A204.1 (cell line): ENCODE measurements around the gene MRPS5.
"Not testable (repeated sequence)": the region's sequence is repeated elsewhere in the genome, so short reads cannot be mapped to it uniquely, and the experiment has no call there.

Experiments used
- FAIRE-seq: peaks from 2 replicates; lab custom pipeline; 2012; peaks lifted over from hg19 to GRCh38; lab: Jason Lieb, UNC

The MRPS5 gene

DNA sequence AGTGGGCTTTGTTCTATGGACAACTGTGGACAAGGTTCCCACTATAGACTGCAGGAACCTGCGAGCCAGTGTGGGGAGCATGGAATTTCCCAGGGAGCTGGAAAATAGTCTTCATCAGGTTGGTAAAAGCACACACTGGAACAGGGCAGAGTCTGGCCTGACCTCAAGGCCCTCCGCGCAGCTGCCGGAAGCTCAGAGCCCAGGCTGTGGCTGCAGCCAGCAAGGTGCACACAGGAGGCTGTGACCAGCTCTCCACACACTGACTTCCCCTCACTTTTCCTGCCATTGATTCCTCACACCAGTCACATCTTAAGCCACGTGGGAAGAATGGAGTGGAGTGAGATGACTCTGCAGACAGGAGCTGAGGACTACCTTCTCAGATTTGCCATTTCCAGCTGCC lies 77.0 kb downstream of the MRPS5 start:
- no peak for FAIRE-seq

DNA sequence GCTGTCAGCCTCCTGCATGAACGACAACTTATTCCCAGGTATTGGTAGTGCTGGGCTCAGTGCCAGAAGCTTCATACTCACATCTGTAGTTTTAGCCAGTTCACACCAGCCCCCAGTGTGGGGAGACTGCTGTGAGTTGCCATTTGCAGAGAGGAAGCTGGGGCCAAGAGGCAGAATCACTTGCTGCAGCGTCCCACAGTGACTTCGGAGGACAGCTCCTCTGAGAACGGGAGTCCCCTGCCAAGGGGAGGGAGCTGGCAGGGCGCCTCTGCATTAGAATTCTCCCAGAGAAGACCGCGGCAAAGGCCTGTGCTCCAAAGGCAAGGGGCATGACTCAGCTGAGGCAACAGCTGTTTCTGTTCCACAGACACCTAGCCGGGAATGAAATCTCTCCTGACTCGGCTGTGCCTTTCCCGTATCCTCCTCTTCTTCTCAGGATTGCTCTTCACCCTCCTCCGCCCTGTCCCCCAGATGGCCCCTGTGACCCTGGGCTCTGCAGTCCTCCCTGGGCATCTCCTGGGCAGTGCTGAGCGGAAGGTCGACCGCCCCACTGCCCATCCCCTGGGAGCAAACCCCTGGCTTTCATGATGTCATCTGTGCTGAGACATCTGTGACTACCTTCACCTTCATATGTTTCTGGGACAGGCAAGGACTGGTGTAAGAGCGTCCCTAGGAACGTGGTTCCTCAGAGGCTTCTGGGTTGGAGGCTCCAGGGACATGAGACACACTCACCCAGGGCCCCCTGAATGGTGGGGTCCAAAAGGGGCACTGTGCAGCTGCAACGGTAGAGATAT lies 78.1 kb downstream of the MRPS5 start:
- no peak for FAIRE-seq

DNA sequence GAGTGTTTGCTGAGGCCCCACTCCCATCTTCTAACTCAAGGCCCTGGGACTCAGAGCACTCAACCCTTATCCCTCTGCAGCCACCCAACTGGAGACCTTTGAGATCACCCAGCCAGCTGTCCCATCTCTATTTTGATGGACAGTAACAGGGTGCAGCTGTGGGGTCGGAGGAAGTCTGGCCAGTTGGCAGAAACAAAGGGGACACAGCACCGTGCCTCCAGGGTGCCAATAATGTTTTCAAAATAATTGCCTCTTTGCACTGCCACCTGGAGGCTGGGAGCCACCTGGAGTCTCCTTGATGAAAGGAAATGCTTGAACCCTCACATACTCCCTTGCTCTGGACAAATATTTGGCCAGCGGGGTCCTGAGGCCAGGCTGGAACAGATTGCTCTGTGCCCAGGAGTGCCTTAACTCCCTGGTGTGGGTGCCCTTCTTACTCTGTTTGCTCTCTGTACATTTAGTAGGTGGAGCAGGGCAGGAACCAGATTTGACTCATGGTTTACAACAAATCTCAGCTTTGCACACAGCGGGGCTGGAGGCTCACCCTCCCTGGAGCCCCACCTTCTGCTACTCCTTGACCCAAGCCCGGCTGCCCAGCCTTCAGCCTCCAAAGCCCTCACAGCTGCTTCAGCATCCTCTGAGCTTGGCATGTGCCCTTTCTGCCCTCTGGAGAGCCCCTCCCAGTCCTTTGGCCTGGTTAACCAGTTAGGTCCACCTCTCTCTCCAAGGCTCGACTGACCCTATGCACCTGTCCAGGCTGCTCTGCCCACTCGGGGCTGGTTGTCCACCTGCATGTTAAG lies 78.9 kb downstream of the MRPS5 start:
- no peak for FAIRE-seq

DNA sequence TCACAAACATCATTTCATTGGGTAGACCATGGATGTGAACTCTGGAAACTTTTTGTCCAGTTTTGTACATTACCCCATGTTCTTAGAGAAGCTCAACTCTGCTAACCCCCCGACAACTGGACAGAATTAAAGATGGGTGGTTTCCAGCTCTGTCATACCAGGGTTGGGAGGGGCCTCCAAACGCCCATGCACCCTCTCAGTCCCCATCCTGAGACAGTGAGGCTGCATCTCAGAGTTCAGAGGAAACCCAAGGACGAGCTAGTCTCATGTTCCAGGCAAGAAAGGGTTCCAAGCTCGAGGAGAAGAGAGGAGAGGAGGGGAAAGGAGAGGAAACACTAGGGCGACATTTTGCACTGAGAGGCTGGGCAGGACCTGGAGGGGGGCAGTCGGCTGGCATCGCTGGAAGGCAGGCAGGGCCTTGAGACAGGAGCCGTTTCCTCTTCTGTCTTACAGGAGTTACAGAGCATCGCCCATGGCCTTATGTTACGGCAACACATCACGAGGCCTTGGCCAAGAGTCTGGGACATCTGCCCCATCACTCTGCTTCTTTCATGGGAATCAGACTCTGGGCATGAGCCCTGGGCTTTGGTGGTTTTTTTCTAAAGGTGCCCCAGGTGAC lies 79.7 kb downstream of the MRPS5 start:
- FAIRE-seq = no peak

DNA sequence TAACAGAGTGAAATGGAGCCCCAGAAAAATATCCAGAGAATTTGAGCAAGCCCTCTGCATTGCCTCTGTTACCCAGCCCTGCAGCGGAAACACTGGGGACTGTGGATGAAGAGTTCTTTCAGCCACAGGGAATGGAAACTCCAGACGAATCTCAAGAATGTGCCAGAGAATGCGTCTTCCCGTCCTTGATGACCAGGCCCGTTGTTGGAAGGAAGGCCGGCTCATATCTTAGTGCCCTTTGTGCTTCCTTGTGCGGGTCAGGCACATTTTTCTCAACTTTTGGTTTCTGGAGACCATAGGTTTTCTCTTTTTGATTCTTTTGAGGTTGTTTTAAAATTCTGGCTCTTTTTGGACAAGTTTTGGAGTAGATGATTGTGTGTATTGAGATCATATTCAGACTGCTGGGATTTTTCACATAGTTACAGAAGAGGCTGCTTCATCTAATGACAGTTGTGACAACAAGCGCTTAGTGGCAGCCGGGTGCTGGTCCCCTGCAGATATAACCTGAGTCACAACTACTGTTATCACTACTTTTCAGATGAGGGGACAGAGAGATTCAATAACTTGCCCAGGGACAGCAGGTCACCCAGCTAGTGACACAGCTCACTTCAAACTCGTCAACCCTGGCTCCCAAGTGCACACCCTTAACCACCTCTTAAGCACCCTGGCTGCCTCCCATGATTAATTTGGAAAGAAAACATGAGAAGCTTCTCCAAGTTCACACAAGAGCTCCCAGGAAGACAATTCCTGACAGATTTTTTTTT lies 80.4 kb downstream of the MRPS5 start:
- FAIRE-seq = no peak

DNA sequence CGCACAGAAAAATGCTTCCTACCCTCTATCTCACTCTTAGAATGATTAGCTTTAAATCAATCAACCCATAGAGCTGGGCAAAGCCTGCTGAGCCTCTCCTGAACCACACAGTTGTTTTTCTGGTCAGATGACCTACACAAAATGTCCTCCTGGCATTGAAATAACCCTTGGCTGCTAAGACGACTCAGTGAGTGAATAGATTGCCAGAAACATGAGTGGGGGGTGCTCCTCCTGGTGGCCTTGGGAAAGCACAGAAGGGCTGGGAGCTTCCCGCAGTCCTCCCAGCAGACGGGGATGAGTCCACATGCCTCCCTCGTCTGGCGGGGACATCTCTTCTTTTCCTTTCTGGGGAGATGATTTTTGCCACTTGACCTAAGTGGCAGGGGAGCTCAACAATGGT lies 81.2 kb downstream of the MRPS5 start:
- FAIRE-seq = no peak

DNA sequence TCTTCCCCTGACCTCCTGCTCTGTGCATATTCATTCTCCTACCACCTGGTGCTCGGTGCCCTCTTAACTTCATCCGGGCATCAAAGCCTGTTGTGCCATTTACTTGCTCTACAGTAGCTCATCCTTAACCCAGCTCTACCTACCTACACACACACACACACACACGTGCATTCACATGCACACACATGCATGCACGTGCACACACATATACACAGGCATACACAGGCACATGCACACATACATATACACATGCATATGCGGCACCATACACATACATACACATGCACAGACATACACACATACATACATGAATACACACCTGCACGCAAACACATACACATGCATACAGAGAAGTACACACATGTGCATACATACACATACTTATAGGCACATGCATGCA lies 81.6 kb downstream of the MRPS5 start:
- FAIRE-seq = no peak

DNA sequence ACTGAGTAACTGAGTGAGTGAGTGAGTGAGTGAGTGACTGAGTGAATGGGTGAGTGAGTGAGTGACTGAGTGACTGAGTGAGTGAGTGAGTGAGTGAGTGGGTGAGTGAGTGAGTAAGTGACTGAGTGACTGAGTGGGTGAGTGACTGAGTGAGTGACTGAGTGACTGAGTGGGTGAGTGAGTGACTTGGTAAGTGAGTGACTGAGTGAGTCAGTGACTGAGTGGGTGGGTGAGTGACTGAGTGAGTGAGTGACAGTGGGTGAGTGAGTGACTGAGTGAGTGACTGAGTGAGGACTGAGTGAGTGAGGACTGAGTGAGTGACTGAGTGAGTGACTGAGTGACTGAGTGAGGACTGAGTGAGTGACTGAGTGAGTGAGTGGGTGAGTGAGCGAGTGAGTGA lies 82.2 kb downstream of the MRPS5 start:
- no peak for FAIRE-seq

DNA sequence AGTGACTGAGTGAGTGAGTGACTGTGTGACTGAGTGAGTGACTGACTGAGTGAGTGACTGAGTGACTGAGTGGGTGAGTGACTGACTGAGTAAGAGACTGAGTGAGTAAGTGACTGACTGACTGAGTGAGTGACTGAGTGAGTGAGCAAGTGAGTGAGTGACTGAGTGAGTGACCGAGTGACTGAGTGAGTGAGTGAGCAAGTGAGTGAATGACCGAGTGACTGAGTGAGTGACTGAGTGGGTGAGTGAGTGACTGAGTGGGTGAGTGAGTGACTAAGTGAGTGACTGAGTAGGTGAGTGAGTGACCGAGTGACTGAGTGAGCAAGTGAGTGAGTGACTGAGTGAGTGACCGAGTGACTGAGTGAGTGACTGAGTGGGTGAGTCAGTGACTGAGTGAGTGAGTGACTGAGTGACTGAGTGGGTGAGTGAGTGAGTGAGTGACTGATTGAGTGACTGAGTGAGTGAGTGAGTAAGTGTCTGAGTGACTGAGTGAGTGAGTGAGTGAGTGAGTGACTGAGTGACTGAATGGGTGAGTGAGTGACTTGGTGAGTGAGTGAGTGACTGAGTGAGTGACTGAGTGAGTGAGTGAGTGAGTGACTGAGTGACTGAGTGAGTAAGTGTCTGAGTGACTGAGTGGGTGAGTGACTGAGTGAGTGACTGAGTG lies 82.8 kb downstream of the MRPS5 start:
- no peak for FAIRE-seq

DNA sequence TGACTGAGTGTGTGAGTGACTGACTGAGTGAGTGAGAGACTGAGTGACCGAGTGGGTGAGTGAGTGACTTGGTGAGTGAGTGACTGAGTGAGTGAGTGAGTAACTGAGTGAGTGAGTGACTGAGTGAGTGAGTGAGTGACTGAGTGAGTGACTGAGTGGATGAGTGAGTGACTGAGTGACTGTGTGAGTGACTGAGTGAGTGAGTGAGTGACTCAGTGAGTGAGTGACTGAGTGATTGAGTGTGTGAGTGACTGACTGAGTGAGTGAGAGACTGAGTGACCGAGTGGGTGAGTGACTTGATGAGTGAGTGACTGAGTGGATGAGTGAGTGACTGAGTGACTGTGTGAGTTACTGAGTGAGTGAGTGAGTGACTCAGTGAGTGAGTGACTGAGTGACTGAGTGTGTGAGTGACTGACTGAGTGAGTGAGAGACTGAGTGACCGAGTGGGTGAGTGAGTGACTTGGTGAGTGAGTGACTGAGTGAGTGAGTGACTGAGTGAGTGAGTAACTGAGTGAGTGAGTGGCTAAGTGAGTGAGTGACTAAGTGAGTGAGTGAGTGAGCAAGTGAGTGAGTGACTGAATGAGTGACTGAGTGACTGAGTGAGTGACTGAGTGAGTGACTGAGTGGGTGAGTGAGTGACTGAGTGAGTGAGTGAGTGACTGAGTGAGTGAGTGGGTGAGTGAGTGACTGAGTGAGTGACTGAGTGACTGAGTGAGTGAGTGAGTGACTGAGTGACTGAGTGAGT lies 83.6 kb downstream of the MRPS5 start:
- FAIRE-seq = not testable (repeated sequence)

DNA sequence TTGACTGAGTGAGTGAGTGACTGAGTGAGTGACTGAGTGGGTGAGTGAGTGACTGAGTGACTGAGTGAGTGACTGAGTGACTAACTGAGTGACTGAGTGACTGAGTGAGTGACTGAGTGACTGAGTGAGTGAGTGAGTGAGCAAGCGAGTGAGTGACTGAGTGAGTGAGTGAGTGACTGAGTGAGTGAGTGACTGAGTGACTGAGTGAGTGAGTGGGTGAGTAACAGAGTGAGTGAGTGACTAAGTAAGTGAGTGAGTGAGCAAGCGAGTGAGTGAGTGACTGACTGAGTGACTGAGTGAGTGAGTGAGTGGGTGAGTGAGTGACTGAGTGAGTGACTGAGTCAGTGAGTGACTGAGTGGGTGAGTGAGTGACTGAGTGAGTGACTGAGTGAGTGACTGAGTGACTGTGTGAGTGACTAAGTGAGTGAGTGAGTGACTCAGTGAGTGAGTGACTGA lies 84.2 kb downstream of the MRPS5 start:
- FAIRE-seq = no peak

DNA sequence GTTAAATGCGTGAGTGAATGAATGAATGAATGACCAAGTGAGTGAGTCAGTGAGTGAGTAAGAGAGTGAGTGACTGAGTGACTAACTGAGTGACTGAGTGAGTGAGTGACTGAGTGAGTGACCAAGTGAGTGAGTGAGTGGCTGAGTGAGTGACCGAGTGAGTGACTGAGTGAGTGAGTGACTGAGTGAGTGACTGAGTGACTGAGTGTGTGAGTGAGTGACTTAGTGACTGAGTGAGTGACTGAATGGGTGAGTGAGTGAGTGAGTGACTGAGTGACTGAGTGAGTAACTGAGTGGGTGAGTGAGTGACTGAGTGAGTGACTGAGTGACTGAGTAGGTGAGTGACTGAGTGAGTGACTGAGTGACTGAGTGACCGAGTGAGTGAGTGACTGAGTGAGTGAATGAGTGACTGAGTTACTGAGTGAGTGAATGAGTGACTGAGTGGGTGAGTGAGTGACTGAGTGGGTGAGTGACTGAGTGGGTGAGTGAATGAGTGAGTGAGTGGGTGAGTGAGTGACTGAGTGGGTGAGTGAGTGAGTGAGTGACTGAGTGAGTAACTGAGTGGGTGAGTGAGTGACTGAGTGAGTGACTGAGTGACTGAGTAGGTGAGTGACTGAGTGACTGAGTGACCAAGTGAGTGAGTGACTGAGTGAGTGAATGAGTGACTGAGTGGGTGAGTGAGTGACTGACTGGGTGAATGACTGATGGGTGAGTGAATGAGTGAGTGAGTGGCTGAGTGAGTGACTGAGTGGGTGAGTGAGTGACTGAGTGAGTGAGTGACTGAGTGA lies 84.8 kb downstream of the MRPS5 start:
- no peak for FAIRE-seq
